ENCODE measurements around the gene NFE2L2. TPM values are rescaled to one million over a fixed set of nuclear protein-coding genes. Genes with fewer than 3 reads are reported as not detected.

NFE2L2 gene
- total RNA-seq, 2 experiments from 2014 or later = 26.2 to 58.6 TPM

DNA sequence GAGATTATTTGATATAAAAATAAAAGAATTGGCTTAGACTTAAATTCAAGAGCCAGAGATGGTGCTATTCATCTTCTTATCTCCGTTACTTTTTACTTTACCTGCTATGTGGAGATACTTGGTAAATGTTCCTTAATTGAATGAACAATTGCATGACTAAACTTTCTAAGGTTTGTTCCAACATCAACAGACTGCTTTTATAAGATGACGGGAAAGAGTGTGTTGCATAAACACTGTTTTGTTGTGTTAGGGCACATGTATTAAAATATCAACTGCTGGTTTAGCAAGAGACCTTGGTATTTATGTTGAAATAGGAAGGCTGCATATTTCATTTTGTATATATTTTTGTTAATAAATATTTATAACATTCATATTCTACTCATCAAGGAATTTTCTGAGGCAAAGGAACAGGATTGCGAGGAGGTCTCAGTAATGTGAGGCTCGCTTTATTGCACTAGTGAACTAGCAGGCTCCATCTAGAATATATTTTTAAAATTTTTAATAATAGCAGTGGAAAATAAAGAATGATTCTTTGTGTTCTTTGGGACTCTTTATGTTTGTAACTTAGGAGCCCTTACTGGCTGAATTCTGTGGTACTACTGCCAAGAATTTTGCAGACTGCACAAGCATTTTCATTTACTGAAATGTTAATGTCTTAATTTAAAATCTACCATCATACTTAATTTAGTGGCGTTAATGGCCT is 10.7 kb upstream of the NFE2L2 start:
- no TSS peak for BruUV-seq (replicated peaks)

DNA sequence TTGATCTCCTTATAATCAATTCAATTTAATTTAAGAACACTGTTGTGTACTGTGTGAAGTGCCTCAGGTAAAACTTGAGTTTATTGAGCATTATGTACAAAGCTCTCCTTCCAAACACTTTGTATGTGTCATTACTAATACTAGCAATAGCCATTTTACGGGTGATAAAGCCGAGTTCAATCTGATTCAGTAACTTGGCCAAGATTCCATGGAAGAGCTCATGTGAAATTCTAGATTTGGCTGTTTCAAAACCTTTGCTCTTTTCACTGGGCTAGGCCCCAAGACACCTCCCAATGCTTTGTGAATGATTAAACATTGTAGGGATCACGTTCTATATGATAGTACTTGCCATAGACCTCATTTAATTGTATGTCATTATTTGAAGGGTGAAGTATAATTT is 8.9 kb upstream of the NFE2L2 start:
- intact Hi-C loops (cut with micrococcal nuclease; ENCODE audit: unreplicated experiment) = no loop called here
- Histone ChIP-seq H3K9me2 (ENCODE audit: insufficient read depth, low read length) (no peaks in the 10 kb centered on the region), H2AFZ (ENCODE audit: low read length) (no peak overlapping the region), H3K4me1 (ENCODE audit: insufficient read depth, low read length, poor library complexity, severe bottlenecking) (no peaks in the 10 kb centered on the region), H3K79me2 (ENCODE audit: insufficient read depth, low read depth, low read length) (no peaks in the 10 kb centered on the region), H4K20me1 (ENCODE audit: insufficient read depth, low read length) (no peaks in the 10 kb centered on the region), H3K27ac (ENCODE audit: low read depth, low read length, poor library complexity, severe bottlenecking) (no peak overlapping the region), H3K4me2 (ENCODE audit: low read length) (no peak overlapping the region), H3K36me3 (ENCODE audit: insufficient read depth, low read length) (no peaks in the 10 kb centered on the region), H3K9me3 (ENCODE audit: low read length) (no peaks in the 10 kb centered on the region), H3K4me3 (ENCODE audit: low read depth, low read length, poor library complexity, severe bottlenecking) (no peak overlapping the region)
- no peak for DNase-seq (ENCODE audit: low spot score)
- TF ChIP-seq, protein P1, sequence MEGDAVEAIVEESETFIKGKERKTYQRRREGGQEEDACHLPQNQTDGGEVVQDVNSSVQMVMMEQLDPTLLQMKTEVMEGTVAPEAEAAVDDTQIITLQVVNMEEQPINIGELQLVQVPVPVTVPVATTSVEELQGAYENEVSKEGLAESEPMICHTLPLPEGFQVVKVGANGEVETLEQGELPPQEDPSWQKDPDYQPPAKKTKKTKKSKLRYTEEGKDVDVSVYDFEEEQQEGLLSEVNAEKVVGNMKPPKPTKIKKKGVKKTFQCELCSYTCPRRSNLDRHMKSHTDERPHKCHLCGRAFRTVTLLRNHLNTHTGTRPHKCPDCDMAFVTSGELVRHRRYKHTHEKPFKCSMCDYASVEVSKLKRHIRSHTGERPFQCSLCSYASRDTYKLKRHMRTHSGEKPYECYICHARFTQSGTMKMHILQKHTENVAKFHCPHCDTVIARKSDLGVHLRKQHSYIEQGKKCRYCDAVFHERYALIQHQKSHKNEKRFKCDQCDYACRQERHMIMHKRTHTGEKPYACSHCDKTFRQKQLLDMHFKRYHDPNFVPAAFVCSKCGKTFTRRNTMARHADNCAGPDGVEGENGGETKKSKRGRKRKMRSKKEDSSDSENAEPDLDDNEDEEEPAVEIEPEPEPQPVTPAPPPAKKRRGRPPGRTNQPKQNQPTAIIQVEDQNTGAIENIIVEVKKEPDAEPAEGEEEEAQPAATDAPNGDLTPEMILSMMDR (conservative IDR thresholded peaks at IDR 0.05; ENCODE audit: low read length) = no peak
- no peak for TF ChIP-seq EZH2phosphoT487 (IDR thresholded peaks at IDR 0.05; ENCODE audit: borderline replicate concordance, low read depth, low read length)
- ChIA-PET CTCF (ENCODE audit: unreplicated experiment) (no interaction called here), POLR2A (interaction anchor here (0.6 to 2.8 kb wide), 5 partner anchors 10 to 120 kb away, joined by 3 to 17 read pairs (median 4); partner anchors contain the start of gene NFE2L2)
- no TSS peak for BruUV-seq (replicated peaks)

More for the DNA sequence above, 10.7 kb upstream of the NFE2L2 start:
- ChIA-PET POLR2A (no interaction called here), CTCF (ENCODE audit: unreplicated experiment) (no interaction called here)
- Histone ChIP-seq H3K36me3 (ENCODE audit: insufficient read depth, low read length) (no peaks in the 10 kb centered on the region), H3K9me3 (ENCODE audit: low read length) (no peaks in the 10 kb centered on the region), H3K27ac (ENCODE audit: low read depth, low read length, poor library complexity, severe bottlenecking) (no peak overlapping the region), H3K4me2 (ENCODE audit: low read length) (no peak overlapping the region), H4K20me1 (ENCODE audit: insufficient read depth, low read length) (no peaks in the 10 kb centered on the region), H3K79me2 (ENCODE audit: insufficient read depth, low read depth, low read length) (no peaks in the 10 kb centered on the region), H2AFZ (ENCODE audit: low read length) (no peak overlapping the region), H3K4me3 (ENCODE audit: low read depth, low read length, poor library complexity, severe bottlenecking) (no peak overlapping the region), H3K4me1 (ENCODE audit: insufficient read depth, low read length, poor library complexity, severe bottlenecking) (no peaks in the 10 kb centered on the region), H3K9me2 (ENCODE audit: insufficient read depth, low read length) (no peaks in the 10 kb centered on the region)
- no peak for DNase-seq (ENCODE audit: low spot score)
- intact Hi-C loops (cut with micrococcal nuclease; ENCODE audit: unreplicated experiment) = no loop called here
- no peak for TF ChIP-seq EZH2phosphoT487 (IDR thresholded peaks at IDR 0.05; ENCODE audit: borderline replicate concordance, low read depth, low read length)
- TF ChIP-seq, protein P1 (conservative IDR thresholded peaks at IDR 0.05; ENCODE audit: low read length) = no peak

DNA sequence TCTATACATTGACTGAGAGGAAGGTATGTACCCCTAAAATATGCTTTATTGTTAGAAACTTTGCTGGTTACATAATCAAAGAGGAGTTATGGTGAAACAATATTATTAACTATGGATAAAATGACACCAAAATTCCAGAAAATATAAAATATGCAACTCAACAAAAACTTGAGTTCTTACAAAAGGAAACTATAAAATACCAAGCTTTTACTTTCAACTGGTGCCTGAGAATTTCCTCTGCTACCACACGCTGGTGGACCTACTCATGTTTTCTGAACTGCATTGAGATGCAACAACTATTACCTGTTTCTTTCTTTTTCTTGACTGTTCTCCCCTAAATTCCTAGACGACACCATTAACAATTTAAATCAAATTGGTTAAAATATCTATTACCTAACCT is 8.2 kb upstream of the NFE2L2 start:
- POLR2A ChIA-PET = interaction anchor here (0.6 to 2.8 kb wide), 8 partner anchors 9 to 131 kb away, joined by 3 to 17 read pairs (median 4); partner anchors contain the start of gene NFE2L2

More for the DNA sequence above, 8.2 kb upstream of the NFE2L2 start:
- DNase-seq (ENCODE audit: low spot score) = no peak
- H3K36me3 ChIP-seq (ENCODE audit: insufficient read depth, low read length) = no peaks in the 10 kb centered on the region
- H3K9me3 ChIP-seq (ENCODE audit: low read length) = no peaks in the 10 kb centered on the region
- no peak overlapping the region for H2AFZ ChIP-seq (ENCODE audit: low read length)
- H3K4me1 ChIP-seq (ENCODE audit: insufficient read depth, low read length, poor library complexity, severe bottlenecking) = no peaks in the 10 kb centered on the region
- no peak overlapping the region for H3K27ac ChIP-seq (ENCODE audit: low read depth, low read length, poor library complexity, severe bottlenecking)
- no peaks in the 10 kb centered on the region for H4K20me1 ChIP-seq (ENCODE audit: insufficient read depth, low read length)
- no peak overlapping the region for H3K4me3 ChIP-seq (ENCODE audit: low read depth, low read length, poor library complexity, severe bottlenecking)
- CTCF ChIA-PET (ENCODE audit: unreplicated experiment) = no interaction called here
- BruUV-seq (replicated peaks) = no TSS peak
- no peaks in the 10 kb centered on the region for H3K79me2 ChIP-seq (ENCODE audit: insufficient read depth, low read depth, low read length)
- TF ChIP-seq, protein P1 (conservative IDR thresholded peaks at IDR 0.05; ENCODE audit: low read length) = no peak
- TF ChIP-seq EZH2phosphoT487 (IDR thresholded peaks at IDR 0.05; ENCODE audit: borderline replicate concordance, low read depth, low read length) = no peak
- H3K4me2 ChIP-seq (ENCODE audit: low read length) = no peak overlapping the region
- intact Hi-C loops (cut with micrococcal nuclease; ENCODE audit: unreplicated experiment) = no loop called here
- no peaks in the 10 kb centered on the region for H3K9me2 ChIP-seq (ENCODE audit: insufficient read depth, low read length)
